ENCODE data around the gene SWAP70. TPM values are rescaled to one million over a fixed set of nuclear protein-coding genes. Genes with fewer than 3 reads are reported as not detected.

SWAP70 gene
- total RNA-seq, 1 experiment from 2014 or later = 19.9 TPM

GRCh38 chr11:9656864-9657263 is 7.0 kb upstream of the SWAP70 start:
- DNase-seq = no peak
- Mint-ChIP-seq H3K27me3 (ENCODE audit: unreplicated experiment) (no peaks in the 10 kb centered on the region), H3K4me1 (ENCODE audit: low read depth, unreplicated experiment) (peaks cover 9% of the 10 kb centered on the region), H3K36me3 (ENCODE audit: insufficient read depth, unreplicated experiment) (no peaks in the 10 kb centered on the region), H3K4me3 (ENCODE audit: low read depth, unreplicated experiment) (no peak overlapping the region), H3K9me3 (ENCODE audit: low read depth, unreplicated experiment) (peaks cover 7% of the 10 kb centered on the region), H3K27ac (ENCODE audit: unreplicated experiment) (no peak overlapping the region)
- CTCF ChIA-PET = no interaction called here
- TF ChIP-seq CTCF (IDR thresholded peaks at IDR 0.05; ENCODE audit: unreplicated experiment) = no peak
- intact Hi-C loops (cut with micrococcal nuclease; ENCODE audit: unreplicated experiment) = no loop called here
- BruUV-seq (replicated peaks) = no TSS peak

- Mint-ChIP-seq H3K36me3 (ENCODE audit: insufficient read depth, unreplicated experiment) (no peaks in the 10 kb centered on the region), H3K4me1 (ENCODE audit: low read depth, unreplicated experiment) (peaks cover 9% of the 10 kb centered on the region), H3K9me3 (ENCODE audit: low read depth, unreplicated experiment) (peaks cover 7% of the 10 kb centered on the region), H3K4me3 (ENCODE audit: low read depth, unreplicated experiment) (no peak overlapping the region), H3K27ac (ENCODE audit: unreplicated experiment) (no peak overlapping the region), H3K27me3 (ENCODE audit: unreplicated experiment) (no peaks in the 10 kb centered on the region)
- no TSS peak for BruUV-seq (replicated peaks)
- CTCF ChIA-PET = no interaction called here
- no peak for TF ChIP-seq CTCF (IDR thresholded peaks at IDR 0.05; ENCODE audit: unreplicated experiment)
- intact Hi-C loops (cut with micrococcal nuclease; ENCODE audit: unreplicated experiment) = no loop called here
- no peak for DNase-seq
Observed at GRCh38 chr11:9657531-9657930, 6.3 kb upstream of the SWAP70 start.

GRCh38 chr11:9660886-9661285 is 3.0 kb upstream of the SWAP70 start:
- no TSS peak for BruUV-seq (replicated peaks)
- Mint-ChIP-seq H3K36me3 (ENCODE audit: insufficient read depth, unreplicated experiment) (peaks cover 20% of the 10 kb centered on the region), H3K27me3 (ENCODE audit: unreplicated experiment) (no peaks in the 10 kb centered on the region), H3K4me1 (ENCODE audit: low read depth, unreplicated experiment) (peaks cover 9% of the 10 kb centered on the region), H3K4me3 (ENCODE audit: low read depth, unreplicated experiment) (no peak overlapping the region), H3K9me3 (ENCODE audit: low read depth, unreplicated experiment) (peaks cover 5% of the 10 kb centered on the region), H3K27ac (ENCODE audit: unreplicated experiment) (no peak overlapping the region)
- no peak for TF ChIP-seq CTCF (IDR thresholded peaks at IDR 0.05; ENCODE audit: unreplicated experiment)
- CTCF ChIA-PET = interaction anchor here (0.6 kb wide), 1 partner anchor 112 kb away, joined by 3 read pairs; no protein-coding TSS in a partner anchor
- intact Hi-C loops (cut with micrococcal nuclease; ENCODE audit: unreplicated experiment) = loop anchor here (5.0 kb wide), 1 partner anchor 49 kb away; no protein-coding TSS in a partner anchor
- peak; percentile 9 for DNase-seq

DNA sequence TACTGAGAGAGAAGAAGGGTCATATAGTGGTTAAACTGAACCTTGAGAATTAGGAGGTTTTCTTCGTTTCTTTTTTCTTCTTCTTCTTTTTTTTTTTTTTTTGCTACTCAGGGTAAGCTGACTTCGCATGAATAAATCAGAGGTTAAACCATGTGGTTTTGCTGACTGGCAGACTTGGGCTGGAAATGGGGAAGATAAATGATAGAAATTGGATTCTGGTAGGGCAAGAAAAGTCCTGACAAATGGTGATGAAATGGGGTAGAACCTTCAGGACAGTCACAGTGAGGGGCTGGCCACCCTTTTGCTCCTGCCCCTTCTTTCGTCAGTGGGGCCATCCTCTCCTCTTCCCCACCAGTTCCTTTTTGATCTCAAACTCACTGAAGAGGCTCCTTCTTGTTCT is 1.6 kb upstream of the SWAP70 start:
- BruUV-seq (replicated peaks) = no TSS peak
- Mint-ChIP-seq H3K27ac (ENCODE audit: unreplicated experiment) (no peak overlapping the region), H3K9me3 (ENCODE audit: low read depth, unreplicated experiment) (peaks cover 4% of the 10 kb centered on the region), H3K4me3 (ENCODE audit: low read depth, unreplicated experiment) (no peak overlapping the region), H3K27me3 (ENCODE audit: unreplicated experiment) (no peaks in the 10 kb centered on the region), H3K36me3 (ENCODE audit: insufficient read depth, unreplicated experiment) (peaks cover 20% of the 10 kb centered on the region), H3K4me1 (ENCODE audit: low read depth, unreplicated experiment) (peaks cover 9% of the 10 kb centered on the region)
- CTCF ChIA-PET = interaction anchor here (0.6 kb wide), 1 partner anchor 16 kb away, joined by 3 read pairs; no protein-coding TSS in a partner anchor
- DNase-seq = no peak
- intact Hi-C loops (cut with micrococcal nuclease; ENCODE audit: unreplicated experiment) = loop anchor here (5.0 kb wide), 1 partner anchor 50 kb away; no protein-coding TSS in a partner anchor
- no peak for TF ChIP-seq CTCF (IDR thresholded peaks at IDR 0.05; ENCODE audit: unreplicated experiment)
